ENCODE data around the gene PLCG1.

Gene PLCG1

GRCh38 chr20:41168281-41169161, 31.2 kb downstream of the PLCG1 start:
- peak; percentile 16 for DNase-seq

DNA sequence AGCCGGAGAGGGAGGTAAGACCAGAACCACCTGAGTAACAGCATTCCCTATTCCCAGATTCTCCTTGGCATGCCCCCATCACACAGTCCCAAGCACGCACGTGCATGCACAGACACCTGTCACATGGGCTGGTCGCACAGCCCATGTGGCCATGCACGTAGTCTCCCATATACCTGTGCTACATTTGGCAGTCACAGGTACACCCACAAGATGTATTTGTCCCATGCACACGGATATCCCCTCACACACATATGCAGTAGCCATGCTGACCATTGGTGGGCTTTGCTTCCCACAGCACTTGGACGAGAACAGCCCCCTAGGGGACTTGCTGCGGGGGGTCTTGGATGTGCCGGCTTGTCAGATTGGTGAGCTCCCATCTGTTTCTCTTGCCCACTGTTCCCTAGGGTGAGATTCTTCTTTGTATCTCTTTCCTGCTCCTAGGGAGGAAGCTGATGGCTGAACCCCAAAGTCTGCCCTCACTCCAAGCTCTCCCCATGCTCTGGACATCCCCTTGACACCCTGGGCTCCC, 31.9 kb downstream of the PLCG1 start:
- no peak for DNase-seq

DNA sequence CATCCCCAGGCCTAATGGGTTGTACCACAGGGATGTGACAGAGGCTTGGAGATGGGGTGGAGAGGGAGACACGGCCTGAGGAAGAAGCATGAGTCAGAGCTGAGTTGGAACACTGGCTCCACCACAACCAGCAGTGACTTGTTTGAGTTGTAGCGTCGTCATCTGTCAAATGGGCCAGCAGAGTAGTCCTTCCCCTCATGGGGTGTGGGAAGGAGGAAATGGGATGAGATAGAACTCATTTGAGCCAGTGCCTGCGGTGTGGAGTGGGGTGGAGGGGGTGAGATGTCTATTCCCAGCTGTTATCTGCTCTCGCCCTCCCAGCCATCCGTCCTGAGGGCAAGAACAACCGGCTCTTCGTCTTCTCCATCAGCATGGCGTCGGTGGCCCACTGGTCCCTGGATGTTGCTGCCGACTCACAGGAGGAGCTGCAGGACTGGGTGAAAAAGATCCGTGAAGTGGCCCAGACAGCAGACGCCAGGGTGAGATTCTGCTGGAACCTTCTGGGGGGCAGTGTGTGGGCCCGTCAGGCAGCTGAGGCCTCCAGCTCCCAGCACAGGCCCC, 32.5 kb downstream of the PLCG1 start:
- DNase-seq, result peak; percentile 16

GRCh38 chr20:41170386-41171105, 33.2 kb downstream of the PLCG1 start:
- peak; percentile 13 for DNase-seq

GRCh38 chr20:41171736-41172295, 34.5 kb downstream of the PLCG1 start:
- DNase-seq, result no peak

DNA sequence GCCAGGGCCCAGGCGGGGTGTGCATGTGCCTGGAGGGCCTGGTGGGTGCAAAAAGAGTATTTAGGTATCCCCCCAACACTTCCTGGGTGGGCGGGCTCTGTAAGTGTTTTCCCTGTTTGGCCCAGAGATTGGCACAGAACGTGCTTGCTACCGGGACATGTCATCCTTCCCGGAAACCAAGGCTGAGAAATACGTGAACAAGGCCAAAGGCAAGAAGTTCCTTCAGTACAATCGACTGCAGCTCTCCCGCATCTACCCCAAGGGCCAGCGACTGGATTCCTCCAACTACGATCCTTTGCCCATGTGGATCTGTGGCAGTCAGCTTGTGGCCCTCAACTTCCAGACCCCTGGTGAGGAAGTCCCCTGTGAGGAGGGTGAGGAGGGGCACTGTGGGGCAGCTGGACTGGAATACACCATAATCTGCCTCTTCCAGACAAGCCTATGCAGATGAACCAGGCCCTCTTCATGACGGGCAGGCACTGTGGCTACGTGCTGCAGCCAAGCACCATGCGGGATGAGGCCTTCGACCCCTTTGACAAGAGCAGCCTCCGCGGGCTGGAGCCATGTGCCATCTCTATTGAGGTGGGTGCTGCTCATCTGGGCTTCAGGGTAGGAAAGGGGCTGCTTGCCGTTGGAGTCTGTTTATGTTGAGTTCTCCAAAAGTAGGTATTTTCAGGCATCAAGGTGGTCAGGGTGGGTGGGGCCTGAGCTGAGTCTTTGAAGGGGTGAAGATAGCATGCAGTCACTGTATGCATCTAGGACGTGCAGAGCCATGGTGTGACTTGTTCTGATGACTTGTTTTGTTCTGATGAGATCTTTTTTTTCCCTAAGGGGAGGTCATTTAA, 35.2 kb downstream of the PLCG1 start:
- peak; percentile 24 for DNase-seq

GRCh38 chr20:41173161-41173721, 35.9 kb downstream of the PLCG1 start:
- peak; percentile 88 for DNase-seq

GRCh38 chr20:41173791-41174341, 36.5 kb downstream of the PLCG1 start:
- peak; percentile 15 for DNase-seq

- DNase-seq, result no peak
These were observed 37.0 kb downstream of the PLCG1 start for GRCh38 chr20:41174373-41174772.

DNA sequence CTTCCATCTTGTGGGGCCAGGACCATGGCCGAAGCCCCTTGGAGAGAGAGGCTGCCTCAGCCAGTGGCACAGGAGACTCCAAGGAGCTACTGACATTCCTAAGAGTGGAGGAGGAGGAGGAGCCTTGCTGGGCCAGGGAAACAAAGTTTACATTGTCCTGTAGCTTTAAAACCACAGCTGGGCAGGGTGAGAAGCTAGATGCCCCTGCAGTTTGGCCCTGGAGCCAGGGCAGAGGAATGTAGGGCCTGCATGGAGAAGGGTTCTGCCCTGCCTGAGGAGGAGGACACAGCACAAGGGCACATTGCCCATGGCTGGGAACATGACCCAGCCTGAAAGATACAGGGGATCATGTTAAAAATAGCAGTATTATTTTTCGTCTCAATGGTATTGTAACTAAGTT, 37.4 kb downstream of the PLCG1 start:
- DNase-seq, result peak; percentile 15

DNA sequence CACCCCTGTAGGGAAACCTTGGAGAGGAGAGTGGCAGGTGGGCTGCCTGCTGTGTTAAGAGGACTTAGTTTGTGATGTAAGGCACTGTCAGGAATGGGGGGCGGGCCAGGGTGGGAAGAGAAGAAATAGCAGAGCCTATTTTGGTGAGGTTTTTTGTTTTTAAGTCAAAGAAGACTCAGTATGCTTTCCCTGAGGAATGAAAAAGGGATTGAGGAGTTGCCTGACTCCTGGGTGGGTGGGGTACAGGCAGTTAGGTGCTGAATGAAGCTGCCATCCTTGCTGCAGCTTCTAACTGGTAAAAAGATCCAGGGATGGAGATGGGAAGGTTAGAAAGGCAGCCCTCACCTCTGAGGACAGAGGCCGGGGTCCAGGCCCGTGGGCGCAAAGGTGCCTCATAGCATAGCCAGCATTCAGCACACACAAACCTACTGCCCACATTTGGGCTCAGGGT, 37.9 kb downstream of the PLCG1 start:
- no peak for DNase-seq

DNA sequence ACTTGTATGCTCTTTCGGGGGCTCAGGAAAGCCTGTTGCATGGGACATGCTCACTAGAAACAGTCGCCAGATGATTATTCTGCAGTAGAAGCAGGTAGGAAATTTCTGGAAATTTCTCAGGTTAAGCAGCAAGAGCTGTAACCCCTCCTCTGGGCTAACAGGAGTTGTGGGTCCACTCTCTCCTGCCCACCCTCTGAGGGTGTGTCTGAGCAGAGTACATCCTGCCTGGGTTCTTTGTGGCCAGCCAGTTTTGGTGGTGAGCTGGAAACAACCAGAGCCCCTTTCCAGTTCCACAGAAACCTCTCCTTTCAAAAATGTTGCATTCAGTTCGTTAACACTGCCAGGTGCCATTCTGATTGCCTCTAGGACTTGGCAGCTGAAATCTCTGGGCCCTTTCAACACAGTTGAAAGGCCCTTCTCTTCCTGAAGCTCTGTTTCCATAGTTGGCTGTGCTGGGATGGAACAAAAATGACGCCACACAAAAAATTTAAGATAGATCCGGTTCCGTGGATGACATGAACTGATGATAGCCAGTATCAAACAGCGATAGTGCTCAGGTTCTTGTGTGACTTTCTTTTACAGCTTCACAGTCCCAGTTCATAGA, 38.5 kb downstream of the PLCG1 start:
- DNase-seq, result peak; percentile 9

- no peak for DNase-seq
These were observed 39.6 kb downstream of the PLCG1 start for GRCh38 chr20:41176711-41177552.

- peak; percentile 66 for DNase-seq
These were observed 40.3 kb downstream of the PLCG1 start for GRCh38 chr20:41177636-41178035.

GRCh38 chr20:41178495-41178894, 41.2 kb downstream of the PLCG1 start:
- peak; percentile 11 for DNase-seq

DNA sequence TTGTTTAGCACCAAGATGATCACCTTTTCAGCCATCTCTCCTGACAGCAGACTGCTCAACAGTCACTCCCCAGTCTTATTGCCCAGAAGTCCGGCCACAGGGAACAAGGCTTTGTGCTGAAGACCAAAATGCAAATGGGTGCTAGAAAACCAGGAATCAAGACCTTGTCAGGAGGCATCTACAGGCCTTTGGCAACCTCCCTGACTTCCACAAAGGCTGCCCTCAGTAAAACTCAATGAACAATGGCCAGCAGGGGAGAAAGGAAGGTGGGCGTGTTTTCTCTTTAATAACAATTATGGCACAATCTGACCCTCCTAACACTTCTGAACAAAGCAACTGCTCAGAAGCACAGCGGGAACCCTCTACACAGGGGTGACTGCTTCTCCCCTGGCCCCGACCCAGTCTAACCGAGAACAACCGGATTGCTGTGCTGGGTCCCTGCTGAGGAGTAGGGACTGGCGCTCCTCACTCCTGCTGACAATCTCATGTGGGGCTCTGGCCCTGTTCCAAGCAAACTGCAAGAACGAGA, 41.6 kb downstream of the PLCG1 start:
- peak; percentile 30 for DNase-seq

DNA sequence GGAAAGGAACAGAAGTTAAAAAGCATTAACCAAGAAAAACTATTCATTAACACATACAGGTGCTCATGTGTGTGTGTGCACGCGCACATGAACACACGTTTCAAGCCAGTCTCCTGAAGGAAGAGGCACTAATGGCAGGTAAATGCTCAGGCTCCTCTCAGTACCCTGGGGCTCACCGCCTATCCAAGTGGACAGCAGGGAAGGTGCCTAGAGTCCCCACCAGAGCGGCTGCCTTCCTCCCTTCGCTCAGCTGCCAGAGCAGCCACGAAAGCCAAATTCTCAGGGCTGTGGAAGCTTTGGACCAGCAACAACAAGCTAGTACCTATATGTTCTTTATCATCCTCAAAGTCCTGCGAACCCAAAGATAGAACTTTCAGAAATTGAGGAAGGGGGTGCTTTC, 42.6 kb downstream of the PLCG1 start:
- DNase-seq, result peak; percentile 11

GRCh38 chr20:41180599-41181333, 43.4 kb downstream of the PLCG1 start:
- DNase-seq, result peak; percentile 20

GRCh38 chr20:41181567-41181966, 44.2 kb downstream of the PLCG1 start:
- DNase-seq, result no peak

All from femur (tissue), 1 donor.